NK-92 (cell line): ENCODE data around the gene TFDP1.

Source experiments
- DNase-seq: peaks from one replicate; lab custom pipeline; 2025; ENCODE audit not compliant: unreplicated experiment; lab: John Stamatoyannopoulos, UW

The TFDP1 gene

DNA sequence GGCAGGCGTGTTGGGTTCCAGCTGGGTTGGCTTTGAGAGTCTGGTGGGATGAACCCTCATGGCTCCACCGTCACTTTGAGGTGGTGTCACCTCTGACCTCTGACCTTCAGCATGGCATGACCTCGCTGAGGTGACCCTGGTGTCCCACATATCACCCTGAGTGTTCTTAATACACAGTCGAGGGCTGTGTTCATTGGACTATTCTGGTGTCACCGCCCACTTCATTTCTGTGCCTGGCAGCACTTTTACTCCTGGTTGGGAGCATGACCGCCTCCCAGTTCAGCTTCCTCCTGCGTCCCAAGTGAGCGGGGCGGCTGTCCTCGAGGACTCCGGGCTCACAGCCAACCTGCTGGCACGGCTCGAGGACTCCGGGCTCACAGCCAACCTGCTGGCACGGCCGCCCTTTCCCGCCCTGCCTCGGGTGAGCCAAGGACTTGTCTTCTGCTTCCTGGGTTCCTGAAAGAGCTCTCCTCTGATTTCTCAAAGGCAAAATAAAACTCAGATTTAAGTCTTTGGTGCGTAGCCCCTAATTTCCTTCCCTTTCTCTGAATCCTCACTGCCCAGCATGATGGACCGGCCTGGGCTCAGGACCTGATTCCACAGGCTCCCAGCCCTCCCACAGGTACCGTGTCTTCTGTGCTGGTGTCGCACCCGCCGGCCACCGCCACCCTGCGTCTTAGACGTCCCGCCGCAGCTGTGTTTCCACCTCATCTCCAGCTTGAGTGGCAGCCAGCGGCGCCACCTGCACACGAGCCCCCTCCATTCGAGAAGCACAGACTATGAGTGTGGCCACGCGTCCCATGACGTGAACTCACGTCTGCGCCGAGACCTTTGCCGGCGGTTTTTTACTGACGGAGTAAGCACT is 63.0 kb downstream of the TFDP1 start:
- no peak for DNase-seq

DNA sequence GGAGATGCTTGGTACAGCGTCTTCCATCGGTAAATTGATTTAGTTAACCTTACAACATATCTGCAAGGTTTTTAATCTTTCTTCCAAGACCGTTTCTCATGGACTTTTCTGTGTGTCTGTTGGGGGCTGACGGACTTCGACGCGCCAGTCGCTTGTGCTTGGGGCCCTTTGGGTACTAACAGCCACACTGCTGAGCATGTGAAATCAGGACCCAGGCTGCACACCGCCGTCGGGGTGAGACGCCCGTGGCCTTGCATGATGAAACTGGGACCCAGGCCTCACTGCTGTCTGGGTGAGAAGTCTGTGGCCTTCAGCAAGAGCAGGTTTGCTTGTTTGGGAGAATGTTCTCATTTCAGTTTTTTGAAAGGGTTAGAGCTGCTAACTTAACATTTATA is 63.7 kb downstream of the TFDP1 start:
- no peak for DNase-seq

DNA sequence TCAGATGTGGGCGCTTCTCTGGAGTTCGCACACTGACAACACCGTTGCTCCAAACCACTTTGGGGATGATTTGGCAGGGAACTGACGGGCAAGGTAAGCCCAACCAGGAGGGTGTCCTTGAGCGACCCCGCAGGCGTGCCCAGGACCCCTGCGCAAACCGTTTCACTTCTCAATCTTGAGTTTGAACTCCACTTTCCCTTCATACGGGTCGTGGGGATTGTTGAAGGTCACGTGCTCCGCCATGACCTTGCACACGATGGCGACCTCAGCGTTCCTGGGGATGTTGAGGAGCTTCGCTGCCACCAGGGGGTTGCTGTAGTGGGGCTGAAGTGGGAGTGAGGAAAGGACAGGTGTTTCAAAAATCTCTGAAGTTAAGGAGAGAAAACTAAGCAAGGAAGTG is 64.7 kb downstream of the TFDP1 start:
- DNase-seq = no peak

DNA sequence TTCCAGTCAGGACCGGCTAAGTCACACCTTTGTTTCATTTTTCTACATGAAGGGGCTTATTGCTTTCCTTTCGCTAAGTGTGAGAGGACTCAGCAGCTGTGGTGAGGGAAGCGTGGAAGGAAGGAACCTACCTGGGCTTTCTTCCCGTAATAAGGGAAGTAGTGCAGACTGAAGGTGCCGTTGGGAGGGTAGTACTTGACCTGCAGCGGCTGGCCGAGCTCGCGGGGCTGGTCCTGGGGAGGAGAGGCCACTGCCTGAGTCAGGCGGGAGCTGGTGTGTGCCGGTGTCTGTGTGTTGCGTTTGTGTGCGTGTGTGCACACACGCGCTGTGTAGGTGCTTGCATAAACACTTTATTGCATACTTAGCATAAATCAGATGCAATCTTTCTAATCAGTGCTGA is 65.7 kb downstream of the TFDP1 start:
- no peak for DNase-seq

DNA sequence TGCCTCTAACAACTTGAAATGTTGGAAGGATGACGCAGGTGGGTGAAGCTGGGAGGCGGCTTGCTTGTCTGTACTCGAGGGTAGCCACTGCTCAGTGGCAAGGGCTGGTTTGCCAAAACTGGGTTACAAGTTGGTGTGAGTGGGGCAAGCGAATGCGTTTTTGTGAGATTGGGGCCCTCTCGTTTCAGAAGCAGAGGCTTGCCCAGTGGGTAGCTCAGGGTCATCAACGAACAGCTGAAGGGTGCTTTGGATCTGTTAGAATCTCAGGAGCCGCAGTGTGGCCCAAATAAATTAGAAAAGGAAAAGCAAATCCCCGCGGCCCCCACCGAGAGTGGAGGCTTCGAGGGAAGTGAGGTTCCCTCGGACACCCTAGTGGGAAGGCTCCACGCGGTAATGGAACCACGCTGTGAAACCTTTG is 66.2 kb downstream of the TFDP1 start:
- no peak for DNase-seq

DNA sequence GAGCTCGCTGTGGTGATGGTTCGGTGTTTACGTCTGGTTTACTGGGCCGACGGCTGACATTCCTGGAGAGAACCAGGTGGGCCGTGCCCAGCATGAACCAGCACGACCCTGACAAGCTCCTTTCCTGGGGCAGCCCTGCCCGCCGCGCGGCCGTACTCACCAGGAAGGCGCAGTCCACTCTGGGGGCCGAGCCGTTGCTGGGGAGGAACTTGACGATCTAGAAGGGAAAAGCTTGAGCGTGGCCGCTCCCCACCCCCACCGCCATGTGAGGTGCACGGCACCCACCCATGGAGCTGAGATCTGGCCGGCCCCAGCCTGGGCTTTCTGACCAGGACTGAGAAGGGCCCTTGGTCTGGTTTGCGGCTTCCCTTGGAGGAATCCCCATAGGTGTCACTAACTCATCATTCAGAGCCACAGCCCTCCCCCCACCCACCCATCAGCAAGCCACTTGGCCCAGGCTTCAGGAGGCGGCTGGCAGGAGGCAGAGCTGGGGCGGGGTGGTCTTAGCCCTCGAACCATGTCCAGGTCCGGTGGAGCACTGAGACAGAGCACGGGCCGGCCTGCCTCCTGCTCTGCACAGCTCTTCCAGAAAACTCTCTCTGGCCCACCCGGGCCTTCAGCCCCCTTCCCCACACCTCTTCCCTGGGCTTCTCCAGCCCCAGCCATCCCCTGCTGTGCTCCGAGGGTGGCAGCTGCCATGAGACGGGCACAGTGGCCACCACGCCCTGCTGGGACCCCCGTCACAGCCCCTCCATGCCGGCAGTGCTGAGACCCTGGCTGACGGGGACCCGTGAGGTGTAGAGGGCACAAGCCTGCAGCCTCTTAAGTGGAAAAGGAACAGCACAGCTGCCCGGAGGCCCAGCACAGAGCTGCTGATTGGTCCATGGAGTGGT is 67.2 kb downstream of the TFDP1 start:
- DNase-seq = no peak

DNA sequence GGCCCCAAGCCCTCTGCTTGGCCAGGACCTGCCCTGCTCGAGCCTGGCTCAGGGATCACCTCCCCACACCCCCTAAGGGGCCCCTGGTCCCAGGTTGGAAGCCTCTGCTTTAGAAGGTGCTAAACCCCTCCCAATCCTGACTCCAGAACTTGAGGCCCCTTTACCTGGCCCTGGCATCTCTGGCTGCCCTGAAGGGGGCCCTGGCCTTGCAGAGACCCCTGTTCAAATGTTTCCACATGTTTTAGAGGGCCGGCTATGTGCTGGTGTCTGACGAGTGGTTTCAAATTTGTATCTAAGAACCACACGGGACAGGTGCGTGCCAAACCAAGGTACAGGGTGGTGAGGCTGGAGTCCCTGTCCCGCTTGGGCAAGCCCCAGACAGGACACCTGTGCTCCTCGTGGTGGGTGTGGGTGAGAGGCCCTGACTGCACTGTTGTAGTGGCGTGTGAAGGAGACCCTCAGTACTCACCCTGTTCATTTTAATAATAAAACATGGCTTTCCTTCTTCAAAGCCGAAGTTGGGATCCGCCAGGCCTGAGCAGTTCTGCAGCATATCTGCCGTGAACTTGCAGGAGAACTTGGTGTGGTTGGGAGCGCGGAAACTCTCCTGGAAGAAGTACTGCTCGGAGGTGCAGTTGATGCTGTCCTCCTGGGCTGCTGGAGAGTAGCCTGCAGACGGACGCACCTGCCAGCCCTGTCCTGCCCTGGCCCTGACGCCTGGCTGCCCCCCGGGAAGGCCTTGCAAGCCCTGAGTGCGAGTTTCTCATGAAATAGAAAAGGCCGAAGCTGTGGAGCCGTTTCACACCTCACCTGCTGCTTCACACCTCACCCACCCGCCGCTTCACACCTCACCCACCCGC is 68.1 kb downstream of the TFDP1 start:
- no peak for DNase-seq

DNA sequence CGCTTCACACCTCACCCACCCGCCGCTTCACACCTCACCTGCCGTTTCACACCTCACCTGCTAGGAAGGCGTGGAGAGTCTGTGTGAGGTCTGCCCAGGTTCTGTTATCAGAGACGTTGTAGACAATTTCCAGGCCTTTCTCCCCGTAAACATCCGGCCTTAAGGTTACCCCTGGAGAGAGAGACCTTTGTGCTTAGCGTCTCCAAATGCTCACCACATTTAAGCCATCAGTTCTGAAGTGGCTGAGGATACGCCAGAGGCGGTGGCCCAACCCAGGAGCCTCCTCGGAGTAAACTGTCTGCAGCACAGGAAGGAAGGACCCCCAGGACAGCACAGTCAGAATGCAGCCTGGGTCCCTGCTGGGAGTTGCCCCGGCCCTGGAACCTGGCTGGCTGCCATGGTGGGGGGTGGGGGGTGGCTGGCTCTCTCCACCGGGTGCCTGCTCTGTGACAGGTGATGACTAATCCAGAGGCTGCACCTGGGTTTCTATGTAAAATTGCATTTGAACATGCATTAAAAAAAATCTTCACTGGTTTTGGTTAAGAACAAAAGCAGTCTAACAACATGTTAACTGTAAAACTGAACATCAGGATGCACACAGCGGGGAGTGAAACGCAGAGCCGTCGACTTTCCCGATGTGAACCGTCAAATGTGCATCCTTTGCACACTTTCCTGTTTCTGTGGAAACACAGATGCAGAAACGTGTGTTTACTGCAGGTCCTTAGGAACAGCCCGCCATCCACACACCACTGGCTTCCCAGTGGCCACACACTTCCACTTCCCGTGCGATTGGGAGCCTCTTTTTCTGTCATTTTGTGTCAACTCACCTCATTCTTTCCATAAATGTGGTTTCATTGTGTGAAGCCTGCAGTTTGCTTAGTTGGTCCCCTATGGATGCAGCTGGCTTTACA is 69.0 kb downstream of the TFDP1 start:
- no peak for DNase-seq

DNA sequence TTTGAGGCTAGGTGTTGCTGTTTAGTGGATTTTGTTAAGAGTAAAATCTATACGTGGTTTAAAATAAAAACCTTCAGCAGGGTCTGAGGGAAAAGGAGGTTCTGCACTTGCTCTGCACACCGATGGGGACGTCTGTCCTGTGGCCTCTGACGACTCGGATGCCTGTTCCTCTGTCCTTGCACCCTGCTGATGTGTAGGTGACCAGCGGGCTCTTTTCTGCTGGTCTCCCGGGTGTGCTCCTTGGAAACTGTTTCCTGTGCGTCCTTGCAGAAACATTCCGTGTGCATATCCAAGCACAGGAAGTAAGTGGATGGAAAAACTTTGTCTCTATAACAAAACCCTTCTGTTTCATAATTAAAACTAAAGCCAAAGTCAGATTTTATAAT is 69.6 kb downstream of the TFDP1 start:
- DNase-seq = no peak

DNA sequence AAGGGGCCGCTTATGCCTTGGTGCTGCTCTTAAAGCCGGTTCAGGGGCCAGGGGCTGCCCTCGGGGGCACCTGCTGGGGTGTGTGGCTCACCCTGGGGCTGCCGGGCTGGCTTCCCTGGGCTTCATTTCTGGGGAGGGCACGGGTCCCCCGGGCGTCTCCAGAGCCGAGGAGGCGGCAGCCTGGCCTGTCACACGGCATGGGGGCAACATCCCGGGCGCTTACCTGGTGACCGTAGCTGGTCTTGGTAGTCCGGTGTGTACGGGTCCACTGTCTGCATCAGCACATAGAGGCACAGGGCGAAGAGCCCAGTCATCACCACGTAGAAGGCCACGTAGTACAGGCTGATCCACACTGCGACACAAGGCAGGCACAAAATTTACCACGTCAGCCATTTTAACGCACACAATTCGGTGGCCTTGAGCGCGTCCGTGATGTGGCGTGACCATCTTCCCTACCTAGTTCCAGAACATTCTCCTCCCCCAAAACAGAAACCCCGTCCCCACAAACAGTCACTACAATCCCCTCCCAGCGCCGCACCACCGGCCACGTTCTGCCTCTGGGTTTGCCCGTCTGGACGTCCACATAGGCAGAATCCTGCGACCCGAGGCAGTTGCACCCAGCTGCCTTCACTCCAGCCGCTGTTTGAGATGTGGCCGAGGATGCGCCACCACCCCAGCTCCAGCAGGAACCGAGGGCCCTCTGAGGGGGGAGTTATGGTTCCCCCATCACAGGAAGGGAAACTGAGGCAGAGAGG is 70.2 kb downstream of the TFDP1 start:
- no peak for DNase-seq

DNA sequence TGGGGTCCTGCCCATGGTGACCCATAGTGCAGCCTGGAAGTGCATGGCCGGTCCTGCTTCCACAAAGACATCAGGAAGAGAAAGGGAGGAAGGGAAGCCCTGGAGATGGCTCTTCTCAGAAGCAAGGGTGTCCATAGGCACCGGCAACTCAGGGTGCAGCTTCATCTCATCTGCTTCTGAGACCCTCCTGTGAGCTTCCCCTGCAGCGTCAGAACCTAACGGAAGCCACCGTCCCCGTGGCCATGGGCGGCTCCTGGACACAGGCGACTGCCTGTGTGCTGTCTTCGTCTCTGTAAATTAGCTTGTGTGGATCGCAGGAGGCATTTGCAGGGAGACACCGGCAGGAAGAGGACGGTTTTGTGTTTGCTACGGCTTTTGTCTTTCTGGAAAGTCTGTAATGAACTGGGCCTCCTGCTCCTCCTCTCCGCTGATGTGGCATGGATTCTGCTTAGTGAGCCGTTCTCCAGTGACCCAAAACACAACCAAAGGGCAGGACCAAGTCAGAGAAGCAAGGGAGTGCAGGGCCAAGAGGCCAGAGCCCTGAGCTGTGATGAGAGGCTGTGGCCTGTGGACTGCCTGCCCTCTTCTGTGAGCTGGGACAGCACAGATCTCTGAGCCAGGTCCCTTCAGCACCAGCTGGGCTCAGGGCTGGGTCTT is 70.9 kb downstream of the TFDP1 start:
- no peak for DNase-seq

DNA sequence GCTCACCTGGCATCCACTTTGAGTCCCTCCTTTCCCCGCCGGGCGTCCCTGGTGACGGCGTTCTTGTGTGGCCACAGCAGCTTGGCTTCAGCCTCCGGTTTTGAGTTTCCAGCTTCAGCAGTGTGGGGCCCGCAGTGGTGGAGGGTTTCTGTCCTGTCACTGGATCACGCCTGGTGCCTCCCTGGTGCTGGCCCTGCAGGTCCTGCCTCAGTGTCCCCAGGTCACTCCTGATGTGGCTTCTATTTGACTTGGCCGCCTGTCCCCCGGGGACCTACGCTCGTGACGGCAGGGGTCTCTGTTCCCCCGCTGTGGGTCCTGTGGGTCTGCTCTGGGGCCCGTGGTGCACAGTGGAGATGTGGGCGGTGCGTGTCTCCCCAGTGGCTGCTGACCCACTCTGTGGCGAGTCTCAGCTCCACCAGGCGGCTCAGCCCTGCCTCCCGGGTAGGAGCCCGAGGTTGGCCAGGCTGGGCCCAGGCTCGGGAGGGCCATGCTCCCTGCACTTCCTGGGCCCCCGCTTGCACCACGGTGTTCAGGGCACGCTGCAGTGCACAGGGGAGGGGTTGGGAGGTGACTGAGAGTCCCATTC is 71.5 kb downstream of the TFDP1 start:
- DNase-seq = no peak

DNA sequence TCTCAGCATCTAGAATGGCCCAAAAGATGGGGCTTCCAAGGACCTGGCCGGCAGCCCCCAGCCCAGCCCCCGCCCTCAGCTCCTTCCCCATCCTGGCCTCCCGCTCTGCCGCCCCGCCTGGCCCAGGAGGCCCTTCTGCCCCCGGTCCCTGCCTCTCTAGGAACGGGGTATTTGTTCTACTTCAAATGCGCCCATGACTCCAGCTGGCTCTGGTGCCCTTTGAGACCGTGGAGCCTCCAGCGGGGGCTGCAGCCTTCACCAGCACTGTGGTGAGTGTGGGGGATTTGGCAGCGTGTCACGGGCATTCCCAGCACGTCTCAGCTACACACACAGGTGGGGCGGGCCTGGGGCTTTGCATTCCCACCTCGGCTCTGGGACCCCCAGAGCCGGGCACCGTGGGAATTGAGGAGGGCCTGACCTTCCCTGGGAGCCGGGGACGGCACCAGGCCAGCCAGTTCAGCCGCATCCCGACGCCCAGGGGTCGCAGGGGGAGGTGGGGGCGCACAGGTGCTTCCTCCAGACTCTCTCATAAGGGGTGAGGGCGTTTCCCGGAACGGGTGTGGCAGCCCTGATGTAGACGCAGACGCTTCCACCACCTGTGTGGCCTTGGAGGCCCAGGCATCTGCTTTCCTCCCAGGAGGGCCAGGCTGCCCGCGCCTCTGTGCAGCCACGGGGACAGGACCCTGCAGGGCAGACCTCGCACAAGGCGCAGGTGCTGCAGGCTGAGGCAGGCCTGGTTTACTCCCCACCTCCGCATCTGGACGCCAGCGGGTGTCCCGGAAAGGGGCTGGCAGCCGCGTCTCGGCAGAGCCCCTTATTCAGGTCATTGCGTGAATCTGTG is 72.5 kb downstream of the TFDP1 start:
- DNase-seq = no peak

DNA sequence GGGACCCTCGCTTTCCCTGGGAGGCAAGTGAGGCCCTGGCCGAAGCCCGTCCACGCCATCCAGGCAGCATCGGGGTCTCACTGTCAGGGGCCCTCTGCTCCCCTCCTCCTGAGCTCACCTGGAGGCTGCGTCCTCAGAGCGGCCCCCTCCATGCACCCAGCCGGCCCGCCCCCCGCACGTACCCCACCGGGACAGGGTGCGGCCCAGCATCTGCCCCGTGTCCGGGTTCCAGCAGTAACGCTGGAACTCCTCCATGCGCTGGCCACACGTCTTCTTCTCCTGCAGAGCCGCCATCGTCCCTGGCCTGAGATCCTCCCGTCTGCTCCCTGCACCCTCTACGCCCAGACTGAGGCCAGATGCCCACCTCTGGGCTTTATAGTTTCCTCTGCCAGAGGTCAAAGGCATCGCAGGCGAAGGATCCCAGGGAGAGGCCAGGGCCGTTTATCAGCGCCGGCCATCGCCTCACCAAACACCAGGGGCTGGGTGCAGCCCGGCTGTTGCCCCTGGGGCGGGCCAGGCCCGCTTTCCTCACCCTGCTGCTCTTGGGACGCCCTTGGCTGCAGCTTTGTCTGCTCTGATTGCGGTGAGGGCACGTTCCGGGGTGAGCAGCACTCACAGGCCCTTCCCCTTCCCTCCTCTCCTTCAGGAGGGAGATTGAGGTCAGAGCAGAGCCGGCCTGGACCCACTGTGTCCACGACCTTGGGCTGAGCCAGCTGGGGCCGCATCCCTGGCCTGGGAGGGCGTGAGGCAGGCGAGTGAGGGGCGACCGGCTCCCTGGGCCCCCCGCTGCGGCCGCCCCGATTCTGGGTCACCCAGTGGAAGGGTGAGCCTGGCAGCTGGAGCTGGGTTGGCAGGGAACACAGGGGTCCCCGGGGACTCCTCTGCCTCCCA is 73.5 kb downstream of the TFDP1 start, which contains the start of gene ATP4B:
Gene ATP4B, minus strand, starts transcription at position 348 of the 891 bp plus-strand sequence. Its CDS starts 54 bp downstream, at position 294.
- DNase-seq = no peak

DNA sequence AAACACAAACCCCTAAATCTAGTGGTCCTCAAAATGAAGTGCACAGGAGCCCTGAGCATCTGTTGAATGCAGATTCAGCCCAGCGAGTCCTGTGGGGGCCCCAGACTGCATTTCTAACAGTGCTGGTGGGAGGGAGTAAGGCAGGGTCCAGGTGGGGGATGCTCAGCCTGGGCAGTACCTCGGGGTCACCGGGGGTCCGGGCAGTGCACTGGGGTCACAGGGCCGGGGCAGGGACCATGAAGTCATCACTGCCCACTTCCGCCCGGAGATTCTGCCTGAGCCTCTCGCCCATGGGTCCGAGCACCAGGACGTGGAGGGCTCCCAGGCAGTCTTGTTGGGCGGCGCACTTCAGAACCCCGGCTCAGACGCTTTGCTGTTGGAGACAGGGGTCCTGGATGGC is 74.3 kb downstream of the TFDP1 start:
- no peak for DNase-seq

DNA sequence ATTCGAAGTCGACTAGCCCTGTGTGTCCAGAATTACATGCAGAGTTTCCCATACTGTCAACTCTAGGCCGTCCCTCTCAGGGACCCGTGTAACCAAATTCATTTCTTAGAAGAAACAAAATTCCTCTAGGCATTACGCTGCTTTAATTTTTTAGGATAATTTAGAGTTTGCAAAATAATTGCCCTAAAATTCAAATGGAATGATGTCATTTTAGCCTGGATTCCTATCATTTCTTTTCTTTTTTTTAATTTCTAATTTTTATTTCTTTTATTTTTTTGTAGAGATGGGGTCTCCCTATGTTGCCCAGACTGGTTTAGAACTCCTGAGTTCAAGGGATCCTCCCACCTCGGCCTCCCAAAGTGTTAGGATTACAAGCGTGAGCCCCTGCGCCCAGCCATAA is 74.8 kb downstream of the TFDP1 start:
- no peak for DNase-seq

DNA sequence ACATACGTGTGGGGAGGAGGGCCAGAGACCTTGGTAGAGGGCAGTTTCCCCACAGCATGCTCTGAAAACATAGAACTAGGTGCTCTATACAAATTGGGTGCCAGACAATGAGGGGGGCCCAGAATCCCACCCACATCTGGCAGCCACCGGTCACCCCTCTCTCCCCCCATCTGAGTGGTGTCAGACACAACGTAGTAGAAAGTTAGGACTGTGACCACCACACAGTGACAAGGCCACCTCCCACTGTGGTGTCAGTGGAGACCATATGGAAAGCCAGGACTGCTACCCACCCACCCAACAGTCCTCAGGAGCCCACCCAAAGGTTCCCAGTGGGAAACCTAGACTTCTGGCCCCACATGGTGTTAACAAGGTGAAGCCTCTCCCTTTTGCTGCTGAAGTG is 75.5 kb downstream of the TFDP1 start:
- DNase-seq = no peak
